Astrocyte (in vitro differentiated cells and primary cell): Measurements from ENCODE around the gene KRT75. TPM values are rescaled to one million over a fixed set of nuclear protein-coding genes. Genes with fewer than 3 reads are reported as not detected.

Source experiments
- DNase-seq: peaks from one replicate; pipeline ENCODE4 v3.0.0-alpha.2; 2010; ENCODE audit warnings: low read depth
- FAIRE-seq: peaks from 2 replicates; lab custom pipeline; 2011; peaks lifted over from hg19 to GRCh38; lab: Jason Lieb, UNC
- H2AFZ ChIP-seq: 2 replicates; pipeline ENCODE4 v1.6.0; 2012; ENCODE audit warnings: low read depth, low read length, inconsistent platforms
- H3K27ac ChIP-seq: 2 replicates; pipeline ENCODE4 v1.5.1; 2011; ENCODE audit warnings: low read depth, low read length, inconsistent platforms
- H3K27me3 ChIP-seq: 2 replicates; pipeline ENCODE4 v1.6.0; 2011; ENCODE audit warnings: low read length, inconsistent platforms; ENCODE audit not compliant: insufficient read depth
- H3K36me3 ChIP-seq: 2 replicates; pipeline ENCODE4 v1.5.1; 2011; ENCODE audit warnings: low read length, inconsistent platforms; ENCODE audit not compliant: insufficient read depth
- H3K4me1 ChIP-seq: 2 replicates; pipeline ENCODE4 v1.5.1; 2011; ENCODE audit warnings: low read length, inconsistent platforms; ENCODE audit not compliant: insufficient read depth
- H3K4me2 ChIP-seq: 2 replicates; pipeline ENCODE4 v1.6.0; 2012; ENCODE audit warnings: low read length, inconsistent platforms
- H3K4me3 ChIP-seq: 2 replicates; pipeline ENCODE4 v1.5.1; 2011; ENCODE audit warnings: low read depth, mild to moderate bottlenecking, low read length, inconsistent platforms; ENCODE audit not compliant: insufficient read depth
- H3K79me2 ChIP-seq: 2 replicates; pipeline ENCODE4 v1.6.0; 2012; ENCODE audit warnings: mild to moderate bottlenecking, low read length, inconsistent platforms; ENCODE audit not compliant: insufficient read depth
- H3K9ac ChIP-seq: 2 replicates; pipeline ENCODE4 v1.6.0; 2012; ENCODE audit warnings: mild to moderate bottlenecking, low read length, inconsistent platforms
- H3K9me3 ChIP-seq: 2 replicates; pipeline ENCODE4 v1.5.1; 2012; ENCODE audit warnings: low read depth, mild to moderate bottlenecking, low read length, inconsistent platforms; ENCODE audit not compliant: insufficient read depth
- H4K20me1 ChIP-seq: 2 replicates; pipeline ENCODE4 v1.6.0; 2012; ENCODE audit warnings: low read length, inconsistent platforms; ENCODE audit not compliant: insufficient read depth
- H3K27ac Mint-ChIP-seq: one replicate; pipeline ENCODE4 v1.8.0; 2021; ENCODE audit warnings: mild to moderate bottlenecking, mixed read lengths; ENCODE audit not compliant: unreplicated experiment
- H3K27me3 Mint-ChIP-seq: one replicate; pipeline ENCODE4 v1.8.0; 2021; ENCODE audit warnings: low read depth, mixed read lengths; ENCODE audit not compliant: unreplicated experiment
- H3K36me3 Mint-ChIP-seq: one replicate; pipeline ENCODE4 v1.8.0; 2021; ENCODE audit warnings: low read depth, mixed read lengths; ENCODE audit not compliant: unreplicated experiment
- H3K4me1 Mint-ChIP-seq: one replicate; pipeline ENCODE4 v1.8.0; 2021; ENCODE audit warnings: low read depth, mixed read lengths; ENCODE audit not compliant: unreplicated experiment
- H3K4me3 Mint-ChIP-seq: one replicate; pipeline ENCODE4 v1.8.0; 2021; ENCODE audit warnings: mild to moderate bottlenecking, moderate library complexity, mixed read lengths; ENCODE audit not compliant: unreplicated experiment
- H3K9me3 Mint-ChIP-seq: one replicate; pipeline ENCODE4 v1.8.0; 2021; ENCODE audit warnings: mild to moderate bottlenecking, mixed read lengths; ENCODE audit not compliant: unreplicated experiment
- CTCF ChIP-seq: IDR thresholded peaks from 2 replicates; pipeline ENCODE4 v1.5.1; 2011; ENCODE audit warnings: low read depth, mild to moderate bottlenecking, inconsistent platforms, low read length, moderate library complexity; ENCODE audit not compliant: insufficient read depth
- EZH2 ChIP-seq: IDR thresholded peaks from 2 replicates; pipeline ENCODE4 v1.6.1; 2012; ENCODE audit warnings: mild to moderate bottlenecking, low read length, inconsistent platforms; ENCODE audit not compliant: insufficient read depth
- total RNA-seq: library from RNA; stranded (reverse); gene quantifications from 2 replicates; pipeline ENCODE4 v1.2.1, GENCODE V29; 2021

Gene KRT75
- total RNA-seq, 1 donor from 2014 or later: not detected

- Histone ChIP-seq H3K36me3 (no peaks in the 10 kb centered on the region), H2AFZ (no peak overlapping the region), H3K4me1 (peaks cover 23% of the 10 kb centered on the region), H3K27ac (no peak overlapping the region), H3K9me3 (no peaks in the 10 kb centered on the region), H4K20me1 (no peaks in the 10 kb centered on the region), H3K4me3 (no peak overlapping the region), H3K27me3 (peaks cover 3% of the 10 kb centered on the region), H3K79me2 (no peaks in the 10 kb centered on the region), H3K4me2 (no peak overlapping the region), H3K9ac (no peak overlapping the region)
- DNase-seq (peak; percentile 18), FAIRE-seq (no peak)
- Mint-ChIP-seq H3K4me1 (peaks cover 25% of the 10 kb centered on the region), H3K4me3 (no peak overlapping the region), H3K27me3 (peaks cover 24% of the 10 kb centered on the region), H3K36me3 (no peaks in the 10 kb centered on the region), H3K27ac (no peak overlapping the region), H3K9me3 (no peaks in the 10 kb centered on the region)
- TF ChIP-seq EZH2 (no peak), CTCF (no peak)
Measured at GRCh38 chr12:52446367-52447045, 12.3 kb upstream of the KRT75 start.

GRCh38 chr12:52445876-52446275 is 11.7 kb upstream of the KRT75 start:
- H3K27me3 ChIP-seq: peaks cover 3% of the 10 kb centered on the region
- H3K79me2 ChIP-seq: no peaks in the 10 kb centered on the region
- H3K36me3 Mint-ChIP-seq: no peaks in the 10 kb centered on the region
- TF ChIP-seq CTCF (no peak), EZH2 (no peak)
- DNase-seq: no peak
- no peaks in the 10 kb centered on the region for H4K20me1 ChIP-seq
- H3K4me2 ChIP-seq: no peak overlapping the region
- H3K4me3 Mint-ChIP-seq: no peak overlapping the region
- no peak overlapping the region for H3K9ac ChIP-seq
- no peak overlapping the region for H2AFZ ChIP-seq
- peaks cover 24% of the 10 kb centered on the region for H3K27me3 Mint-ChIP-seq
- no peaks in the 10 kb centered on the region for H3K9me3 Mint-ChIP-seq
- no peak for FAIRE-seq
- H3K9me3 ChIP-seq: no peaks in the 10 kb centered on the region
- no peak overlapping the region for H3K27ac ChIP-seq
- peaks cover 31% of the 10 kb centered on the region for H3K4me1 Mint-ChIP-seq
- H3K4me1 ChIP-seq: peaks cover 29% of the 10 kb centered on the region
- no peak overlapping the region for H3K4me3 ChIP-seq
- no peak overlapping the region for H3K27ac Mint-ChIP-seq
- H3K36me3 ChIP-seq: no peaks in the 10 kb centered on the region
